ENCODE data around the gene CPEB3.
"Not testable (repeated sequence)": the region's sequence is repeated elsewhere in the genome, so short reads cannot be mapped to it uniquely, and the experiment has no call there.

Gene CPEB3

DNA sequence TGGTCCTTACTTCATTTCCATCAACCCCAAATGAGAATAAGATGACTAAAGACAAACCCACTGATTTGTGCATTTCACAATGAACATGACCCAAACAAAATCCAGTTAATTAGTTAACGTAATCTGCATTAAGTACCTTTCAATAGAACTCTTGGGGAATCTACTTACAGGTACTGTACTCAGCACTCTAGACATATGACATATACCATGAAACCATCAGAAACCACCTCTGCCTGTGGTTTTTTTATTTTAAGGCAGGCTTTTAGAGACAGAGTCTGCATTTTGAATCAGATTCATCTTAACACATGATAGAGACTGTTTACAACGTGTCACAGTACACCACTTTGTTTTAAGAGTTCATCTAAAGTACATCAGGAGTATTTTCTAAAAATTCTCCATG lies 198.9 kb downstream of the CPEB3 start:
- DNase-seq, result no peak

DNA sequence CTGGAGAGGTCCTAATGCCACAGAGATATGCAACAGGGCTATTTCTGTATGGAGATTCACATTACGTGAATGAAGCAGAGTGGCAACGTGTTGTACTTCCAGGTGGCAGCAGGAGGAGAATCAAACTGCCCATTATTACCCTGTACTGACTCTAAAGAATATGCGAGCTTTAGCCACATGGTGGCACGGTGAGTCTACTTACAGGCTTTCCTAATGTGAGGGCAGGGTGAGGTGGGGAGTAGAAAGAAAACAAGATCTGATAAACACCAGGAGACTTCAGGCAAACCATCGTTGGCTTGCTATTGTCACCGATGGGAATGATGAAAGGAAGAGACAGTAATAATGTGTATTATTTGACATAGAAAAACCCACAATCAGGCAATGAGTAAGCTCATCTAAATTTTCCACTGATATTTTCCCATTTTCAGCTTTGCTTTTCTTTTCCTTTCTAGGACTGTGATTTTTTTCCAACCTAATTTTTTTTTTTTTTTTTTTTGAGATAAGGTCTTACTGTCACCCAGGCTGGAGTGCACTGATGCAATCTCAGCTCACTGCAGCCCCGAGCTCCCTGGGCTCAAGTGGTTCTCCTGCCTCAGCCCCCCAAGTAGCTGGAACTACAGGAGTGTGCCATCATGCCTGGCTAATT lies 203.0 kb downstream of the CPEB3 start:
- peak; percentile 73 for DNase-seq

DNA sequence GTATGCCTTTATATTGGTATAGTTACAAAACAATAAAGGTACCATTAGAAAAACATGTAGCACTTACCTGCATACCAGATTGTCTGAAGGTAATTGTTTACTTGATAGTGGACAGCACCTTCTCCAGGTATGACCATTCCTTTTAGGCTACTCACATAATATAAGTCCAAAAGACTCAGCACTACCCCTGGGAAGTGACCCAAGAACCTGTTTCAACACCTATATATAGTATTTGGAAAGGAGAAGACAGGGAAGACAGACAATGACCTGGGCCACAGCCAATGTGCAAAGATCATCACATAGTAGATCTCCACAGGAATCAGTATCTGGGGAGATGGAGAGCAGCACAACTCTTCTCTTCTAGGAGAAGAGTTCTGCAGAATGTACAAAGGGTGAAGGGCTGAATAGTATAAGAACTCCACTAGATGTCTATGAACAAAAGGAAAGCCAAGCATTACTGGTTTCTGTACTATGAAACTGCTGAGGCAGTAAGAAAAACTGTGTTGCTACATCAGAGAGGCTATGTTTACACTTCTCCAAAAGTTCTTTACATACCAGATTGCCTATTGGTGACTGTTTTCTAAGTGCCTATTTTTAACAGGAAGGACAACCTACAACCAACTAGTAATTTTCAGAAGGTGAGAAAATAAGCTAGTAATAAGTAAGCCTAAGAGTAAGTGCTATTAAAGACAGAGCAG lies 208.1 kb downstream of the CPEB3 start:
- no peak for DNase-seq

DNA sequence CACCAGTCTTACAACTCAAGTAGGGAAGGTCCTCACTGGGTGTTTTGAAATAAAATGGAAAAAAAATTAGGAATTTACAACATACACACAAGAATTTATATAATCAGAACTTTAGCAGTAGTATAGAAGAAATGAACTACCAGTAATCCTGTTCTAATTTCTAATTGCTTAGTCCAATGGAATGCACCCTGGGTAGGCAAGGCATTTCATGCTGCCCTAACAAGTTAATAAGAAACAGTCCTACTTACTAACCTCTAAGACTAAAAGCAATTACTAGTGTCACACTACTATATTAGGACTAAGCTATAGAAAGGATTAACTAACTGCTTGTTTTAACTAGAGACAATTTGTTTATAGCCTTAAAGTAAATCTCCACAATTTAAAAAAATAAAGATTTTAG lies 209.2 kb downstream of the CPEB3 start:
- DNase-seq, result no peak

DNA sequence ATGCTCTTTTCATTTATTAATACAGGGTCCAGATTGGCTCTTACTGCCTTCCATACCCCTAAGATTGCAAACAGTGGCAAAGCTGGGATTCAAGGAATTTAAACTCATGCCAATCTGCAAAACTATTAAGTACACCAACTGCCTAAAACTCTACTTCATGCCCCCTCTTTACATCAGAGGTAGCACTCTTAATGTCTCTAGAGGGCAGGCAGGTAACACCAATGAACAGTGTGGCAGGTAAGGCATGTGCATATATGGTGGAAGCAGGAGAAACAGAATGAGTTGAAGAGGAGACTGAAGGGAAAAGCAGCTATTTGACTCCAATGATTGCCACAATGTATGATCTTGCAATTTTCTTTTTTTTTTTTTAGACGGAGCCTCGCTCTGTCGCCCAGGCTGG lies 210.6 kb downstream of the CPEB3 start:
- no peak for DNase-seq

DNA sequence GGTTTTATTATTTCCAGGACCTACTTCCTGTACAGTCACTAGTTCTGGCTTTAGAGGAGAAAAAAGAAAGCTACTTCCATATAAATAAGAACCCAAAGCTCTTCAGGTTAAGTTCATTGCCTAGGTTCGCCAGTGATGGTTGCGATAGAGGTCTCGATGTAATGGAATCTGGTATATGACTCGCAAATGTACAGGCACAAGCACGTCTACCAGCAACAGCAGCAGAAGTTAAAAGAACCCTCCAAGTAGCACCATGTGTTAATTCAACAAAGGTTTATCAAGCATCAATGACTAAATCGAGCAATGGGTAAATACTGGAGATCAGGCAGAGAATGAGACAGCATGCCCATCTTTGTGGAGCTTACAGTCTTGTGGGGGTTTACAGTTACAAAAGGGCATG lies 211.9 kb downstream of the CPEB3 start:
- no peak for DNase-seq

DNA sequence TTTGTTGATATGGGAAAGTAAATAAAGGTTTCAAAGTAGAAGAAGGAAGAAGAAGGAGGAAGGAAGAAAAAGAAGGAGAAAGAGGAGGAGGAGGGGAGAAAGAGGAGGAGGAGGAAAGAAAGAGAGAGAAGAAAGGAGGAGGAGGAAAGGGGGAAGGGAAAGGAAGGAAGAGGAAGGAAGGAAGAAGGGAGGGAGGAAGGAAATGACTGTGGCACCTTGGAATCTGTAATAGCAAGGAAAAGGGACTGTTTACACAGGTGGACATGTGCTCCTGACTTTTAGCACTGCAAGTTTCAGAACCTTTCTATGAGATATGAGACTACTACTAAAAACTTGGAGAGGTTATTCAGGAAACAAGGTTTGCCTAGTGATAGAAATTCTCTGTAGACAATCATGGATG lies 214.2 kb downstream of the CPEB3 start:
- no peak for DNase-seq

DNA sequence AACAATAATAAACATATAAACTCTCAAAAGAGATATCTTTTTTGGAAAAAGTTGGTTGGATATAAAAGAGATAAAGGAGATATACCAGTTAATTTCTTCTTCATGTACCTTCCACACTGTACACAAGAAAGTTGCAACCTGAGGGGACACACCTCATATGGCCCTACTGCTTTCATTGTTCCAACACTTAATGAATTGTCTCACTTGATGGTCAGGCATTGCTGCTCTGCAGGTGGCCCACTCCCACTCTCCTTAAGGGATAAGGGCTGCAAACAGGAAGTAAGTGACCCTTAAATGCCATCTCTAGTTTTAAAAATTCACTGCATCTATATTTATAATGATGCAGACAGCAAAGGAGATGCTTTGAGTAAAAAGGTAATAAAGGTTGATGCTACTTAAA lies 215.0 kb downstream of the CPEB3 start:
- DNase-seq, result no peak

DNA sequence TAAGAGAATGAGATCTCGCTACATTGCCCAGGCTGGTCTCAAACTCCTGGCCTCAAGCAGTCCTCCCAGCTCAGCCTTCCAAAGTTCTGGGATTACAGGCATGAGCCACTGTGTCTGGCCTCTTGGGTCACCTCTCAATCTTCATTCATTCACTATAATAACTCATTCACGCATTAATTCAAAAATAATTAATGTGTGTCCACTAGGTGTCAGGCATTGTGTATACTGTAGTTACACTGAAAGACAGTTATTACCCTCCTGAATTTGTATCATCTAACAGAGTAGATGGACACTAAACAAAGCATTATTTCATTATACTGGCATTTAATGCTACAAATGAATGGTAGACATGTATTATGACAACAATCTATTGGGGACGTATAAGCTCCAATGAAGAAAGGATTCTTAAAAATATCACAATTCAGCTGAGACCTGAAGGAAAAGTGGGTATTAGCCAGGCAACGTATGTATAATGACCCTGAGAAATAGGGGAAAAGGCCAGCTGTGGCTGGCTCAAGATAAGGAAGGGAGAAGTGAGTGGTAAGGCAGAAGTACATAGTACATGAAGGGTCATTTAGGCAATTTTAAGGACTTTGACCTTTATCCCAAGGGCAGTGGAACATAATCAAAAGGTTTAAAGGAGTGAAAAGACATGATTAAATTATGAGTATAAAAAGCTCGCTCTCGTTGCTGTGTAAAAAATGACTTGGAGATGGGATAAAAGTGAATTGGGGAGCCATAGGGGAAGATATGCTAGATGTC lies 216.6 kb downstream of the CPEB3 start:
- no peak for DNase-seq

DNA sequence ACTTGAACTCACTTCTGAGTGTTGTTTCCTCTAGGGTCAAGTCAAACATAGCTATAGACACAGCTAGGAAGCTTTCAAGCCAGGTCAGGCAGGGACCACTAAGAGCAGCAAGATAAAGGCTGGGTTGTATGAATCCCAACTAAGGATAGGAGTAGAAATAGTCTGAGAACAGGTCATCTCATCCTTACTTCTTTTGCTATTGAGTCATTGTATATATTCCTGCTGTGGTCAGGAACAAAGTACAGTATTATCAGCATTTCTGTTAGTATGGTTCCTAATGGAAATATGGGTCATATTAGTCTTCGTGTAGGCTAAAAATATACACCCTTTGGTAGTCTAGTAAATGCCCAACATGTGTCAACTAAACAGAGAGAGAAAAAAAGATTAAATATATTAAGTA lies 222.0 kb downstream of the CPEB3 start:
- DNase-seq, result no peak

DNA sequence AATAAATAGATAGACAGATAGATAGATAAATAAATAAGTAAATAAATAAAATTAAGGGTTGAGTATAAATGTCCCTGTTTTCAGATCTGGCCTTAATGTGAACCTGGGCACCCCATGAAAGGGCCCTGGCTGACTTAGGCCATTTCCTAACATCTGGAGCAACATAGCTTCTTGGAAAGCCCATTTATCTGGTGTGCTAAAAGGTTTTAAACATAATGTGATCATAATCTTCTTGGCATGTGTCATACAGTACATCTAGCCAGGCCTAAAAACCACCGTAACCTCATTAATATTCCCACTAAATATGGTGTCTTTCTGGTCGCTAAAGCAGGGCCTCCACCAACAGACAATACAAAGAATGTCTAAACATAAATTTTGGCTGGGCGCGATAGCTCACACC lies 224.5 kb downstream of the CPEB3 start:
- no peak for DNase-seq

DNA sequence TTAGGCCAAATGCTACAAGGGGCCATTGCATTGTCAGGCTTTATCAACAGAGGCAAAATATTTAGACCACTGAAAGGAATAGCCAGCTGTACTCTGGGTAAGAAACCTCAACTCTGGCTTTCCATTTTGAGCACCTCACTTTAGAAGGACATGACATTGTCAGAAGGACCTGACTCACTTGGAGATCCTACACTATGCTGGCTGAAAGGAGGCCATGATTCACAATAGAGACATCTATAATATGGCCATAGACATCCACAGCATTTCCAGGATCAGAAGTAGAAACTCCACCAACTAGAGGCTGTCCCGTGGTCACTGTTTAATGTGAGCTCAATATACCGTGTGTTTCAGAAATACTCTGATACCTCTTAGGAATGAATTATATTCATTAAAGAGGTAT lies 226.4 kb downstream of the CPEB3 start:
- DNase-seq, result no peak

DNA sequence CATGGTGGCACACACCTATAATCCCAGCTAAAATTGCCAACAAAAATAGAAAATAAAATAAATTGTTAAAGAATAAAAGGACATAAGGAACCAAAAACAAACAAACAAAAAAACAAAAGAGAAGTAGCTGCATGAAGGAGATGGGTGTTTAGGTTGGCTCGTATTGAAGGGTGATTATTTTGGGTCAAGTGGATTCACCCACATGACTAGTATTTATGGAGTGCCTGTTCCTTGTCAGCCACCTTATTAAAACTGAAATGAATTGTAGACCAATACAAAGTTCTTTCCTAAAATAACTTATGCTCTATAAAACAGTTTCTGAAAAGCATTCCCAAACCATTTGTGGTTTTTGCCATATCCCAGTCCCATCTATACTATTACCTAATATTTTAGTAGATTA lies 228.6 kb downstream of the CPEB3 start:
- no peak for DNase-seq

DNA sequence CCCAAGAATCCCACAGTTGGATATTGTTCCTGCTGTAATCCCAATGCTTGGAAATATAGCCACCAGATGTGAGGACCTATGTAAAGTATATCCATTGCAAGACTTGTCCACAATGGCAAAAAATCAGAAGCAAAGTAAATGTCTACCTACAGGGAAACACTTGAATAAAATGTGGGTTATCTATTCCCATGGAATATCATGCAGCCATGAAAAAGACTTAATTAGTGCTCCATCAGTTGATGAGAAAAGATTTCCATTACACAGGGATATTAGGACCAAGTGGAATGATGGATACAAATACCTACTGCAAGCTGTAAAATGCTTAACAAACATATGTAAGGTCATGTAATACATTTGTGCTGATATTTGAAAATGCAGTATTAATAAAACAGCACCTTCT lies 236.1 kb downstream of the CPEB3 start:
- no peak for DNase-seq

DNA sequence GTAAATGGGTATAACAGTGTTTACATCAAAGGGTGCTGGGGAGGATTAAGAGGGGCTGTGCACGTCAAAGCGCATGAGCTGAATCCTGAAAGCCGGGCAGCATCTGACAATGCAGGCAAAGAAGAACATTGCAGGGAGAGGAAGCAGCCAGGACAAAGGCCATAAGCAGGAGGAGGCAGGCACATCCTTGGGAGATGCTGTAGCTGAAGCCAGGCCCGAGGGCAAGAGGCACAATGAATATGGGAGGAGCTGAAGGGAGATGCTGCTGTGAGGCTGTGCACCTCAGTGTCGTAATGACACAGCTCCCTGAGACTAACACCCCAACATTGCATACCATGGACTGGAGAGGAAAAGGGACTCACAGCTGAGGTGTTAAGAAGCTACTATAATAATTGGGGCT lies 238.1 kb downstream of the CPEB3 start:
- DNase-seq, result no peak

DNA sequence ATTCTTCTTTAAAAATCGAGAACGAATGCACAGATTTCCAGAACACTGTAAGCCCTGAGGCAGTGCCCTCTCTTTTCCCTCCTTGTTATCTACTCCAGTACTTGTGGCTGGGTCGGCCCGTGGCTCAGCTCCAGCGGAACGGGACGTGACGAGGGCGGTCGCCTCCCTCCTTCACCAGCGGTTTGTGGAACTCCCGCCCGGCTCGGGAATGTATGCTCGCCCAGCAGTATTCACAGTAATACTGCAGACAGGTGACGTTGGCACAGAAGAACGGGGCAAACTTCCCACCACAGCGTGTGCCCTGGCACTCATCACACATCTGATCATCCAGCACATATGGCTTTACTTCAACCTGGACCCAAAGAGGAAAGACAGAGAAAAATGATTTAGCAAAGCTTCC lies 238.8 kb downstream of the CPEB3 start:
- DNase-seq, result no peak

DNA sequence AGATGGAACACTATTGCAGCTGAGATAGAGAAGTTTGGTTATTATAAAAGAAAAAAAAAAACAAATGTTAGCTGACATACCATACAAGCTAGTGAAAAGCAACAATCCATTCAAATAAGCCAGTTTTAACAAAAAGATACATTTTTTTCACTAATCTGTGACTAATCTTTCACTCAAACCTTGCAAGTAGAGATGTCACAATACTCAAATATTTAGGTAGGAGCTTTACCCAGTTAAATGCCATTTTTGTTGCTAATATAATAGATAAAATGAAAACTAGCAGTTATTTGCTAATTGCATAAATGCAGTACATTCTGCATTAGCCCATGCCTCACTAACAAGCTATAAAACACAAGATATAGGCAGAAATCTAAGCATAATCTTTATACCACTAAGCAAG lies 243.7 kb downstream of the CPEB3 start:
- DNase-seq, result no peak

DNA sequence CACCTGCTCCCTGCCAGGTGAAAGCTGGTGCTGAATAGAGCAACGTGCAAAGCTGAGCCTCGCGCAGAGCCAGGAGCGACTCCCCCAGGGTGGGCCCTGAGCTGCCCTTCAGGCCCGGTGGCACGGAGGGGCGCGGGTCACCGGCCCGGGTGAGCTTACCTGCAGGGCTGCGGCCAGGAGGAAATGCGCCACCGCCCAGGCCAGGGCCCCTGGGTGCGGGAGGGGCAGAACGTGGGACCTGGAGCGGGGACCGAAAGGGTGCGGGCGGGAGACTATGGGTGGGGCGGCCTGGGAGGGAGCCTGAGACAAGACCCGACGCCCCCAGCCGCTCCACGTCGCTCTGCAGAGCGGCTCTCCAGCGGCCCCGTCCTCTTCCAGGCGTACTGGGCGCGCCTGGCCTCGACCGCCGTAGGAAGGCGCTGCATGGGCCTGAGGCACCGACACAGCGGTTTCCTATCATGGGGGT lies 245.2 kb downstream of the CPEB3 start:
- no peak for DNase-seq

DNA sequence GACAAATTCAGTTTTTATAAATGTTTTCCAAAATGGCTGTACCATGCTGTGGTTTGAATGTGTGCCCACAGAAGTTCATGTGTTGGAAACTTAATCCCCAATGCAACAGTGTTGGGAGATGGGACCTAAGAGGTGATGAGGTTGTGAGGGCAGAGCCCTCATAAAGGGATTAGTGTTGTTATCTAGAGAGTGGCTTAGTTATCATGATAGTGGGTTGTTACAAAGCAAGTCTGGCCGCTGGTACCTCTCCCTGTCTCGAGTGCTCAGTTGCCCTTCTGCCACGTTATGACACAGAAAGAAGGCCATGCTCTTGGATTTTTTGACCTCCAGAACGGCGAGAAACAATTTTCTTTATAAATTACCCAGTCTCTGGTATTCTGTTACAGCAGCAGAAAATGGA lies 248.3 kb downstream of the CPEB3 start:
- DNase-seq, result no peak

DNA sequence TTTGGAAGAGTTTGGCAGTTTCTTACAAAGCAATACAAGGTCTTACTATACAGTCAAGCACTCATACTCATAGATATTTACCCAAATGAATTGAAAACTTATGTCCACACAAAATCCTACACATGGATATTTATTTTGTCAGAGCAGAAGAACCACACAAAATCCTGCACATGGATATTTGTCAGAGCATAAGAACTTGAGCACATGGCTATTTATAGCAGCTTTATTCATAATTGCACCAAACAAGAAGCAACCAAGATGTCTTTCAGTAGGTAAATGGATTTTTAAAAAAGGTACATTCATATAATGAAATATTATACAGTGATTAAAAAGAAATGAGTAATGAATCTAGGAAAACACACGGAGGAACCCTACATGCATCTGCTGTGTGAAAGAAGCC lies 251.9 kb downstream of the CPEB3 start:
- no peak for DNase-seq

DNA sequence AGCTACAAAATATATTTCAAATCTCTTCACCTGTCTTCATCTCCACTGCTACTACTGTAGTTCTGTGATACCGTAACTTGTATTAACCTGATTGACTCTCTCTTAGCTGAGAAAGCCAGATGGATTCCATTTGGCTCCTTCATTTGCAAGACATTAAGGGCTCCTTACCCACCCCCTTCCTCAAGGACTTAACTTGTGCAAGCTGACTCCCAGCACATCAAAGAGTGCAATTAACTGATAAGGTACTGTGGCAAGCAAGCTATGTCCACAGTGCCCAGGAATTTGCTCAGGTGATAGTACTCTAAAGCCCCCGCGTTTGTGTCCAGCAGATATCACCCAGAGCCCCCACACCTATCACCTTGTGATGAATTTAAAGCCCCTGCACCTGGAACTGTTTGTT lies 257.8 kb downstream of the CPEB3 start:
- not testable (repeated sequence) for DNase-seq

DNA sequence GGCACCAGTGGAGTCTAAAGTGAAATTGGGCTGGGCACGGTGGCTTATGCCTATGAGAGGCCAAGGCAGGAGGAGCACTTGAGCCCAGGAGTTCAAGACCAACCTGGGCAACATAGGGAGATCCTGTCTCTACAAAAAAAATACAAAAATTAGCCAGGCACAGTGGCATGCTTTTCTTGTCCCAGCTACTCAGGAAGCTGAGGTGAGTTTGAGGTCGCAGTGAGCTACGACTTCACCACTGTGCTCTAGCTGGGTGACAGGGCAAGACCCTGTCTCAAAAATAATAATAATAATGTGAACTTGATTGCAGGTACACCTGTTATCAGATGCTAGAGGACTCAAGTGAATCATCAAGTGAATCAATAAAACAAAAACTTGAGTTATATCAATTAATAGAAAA lies 259.3 kb downstream of the CPEB3 start:
- no peak for DNase-seq

DNA sequence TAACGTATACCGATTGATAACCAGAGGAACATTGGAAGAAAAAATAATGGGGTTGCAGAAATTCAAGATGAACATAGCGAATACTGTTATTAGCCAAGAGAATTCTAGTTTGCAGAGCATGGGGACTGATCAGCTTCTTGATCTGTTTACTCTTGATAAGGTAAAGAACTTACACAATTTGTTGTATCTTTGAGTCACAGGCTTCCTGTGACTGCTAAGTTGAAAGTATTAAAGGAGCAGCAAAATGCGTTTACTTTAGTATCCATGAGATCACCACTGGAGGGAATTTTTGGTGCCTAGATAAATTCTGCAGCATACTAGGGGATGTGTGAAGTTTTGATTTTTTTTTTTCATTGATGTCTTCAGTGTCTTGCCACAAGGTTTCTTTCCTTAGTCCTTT lies 263.7 kb downstream of the CPEB3 start:
- DNase-seq, result no peak

DNA sequence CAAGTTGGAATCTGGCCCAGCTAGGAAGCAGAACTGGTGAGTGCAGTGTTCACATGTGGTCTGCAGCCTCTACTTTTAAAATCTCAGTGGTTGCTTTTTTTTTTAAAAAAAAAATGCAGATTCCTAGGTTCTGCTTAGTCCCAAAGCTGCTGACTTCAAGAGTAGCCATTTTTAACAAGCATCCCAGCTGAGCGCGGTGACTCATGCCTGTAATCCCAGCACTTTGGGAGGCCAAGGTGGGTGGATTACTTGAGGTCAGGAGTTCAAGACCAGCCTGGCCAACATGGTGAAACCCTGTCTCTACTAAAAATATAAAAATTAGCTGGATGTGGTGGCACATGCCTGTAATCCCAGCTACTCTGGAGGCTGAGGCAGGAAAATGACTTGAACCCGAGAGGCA lies 265.5 kb downstream of the CPEB3 start:
- DNase-seq, result not testable (repeated sequence)

Measured in right forelimb (tissue), 1 donor.